Suprapubic skin (tissue), 3 donors: ENCODE data around the gene TIMP1.

Source experiments
- POLR2A ChIP-seq, 2 donors: fragments of 450-650 bp; IDR thresholded peaks; one replicate each; pipeline ENCODE4 v1.6.1; 2017; ENCODE audit warnings: antibody characterized with exemption in 2 of 2, mild to moderate bottlenecking in 2 of 2, moderate library complexity in 2 of 2
- TF ChIP-seq, protein P1 (sequence below), 2 donors: fragments of 200-600 bp in 1 of 2; fragments of 450-650 bp in 1 of 2; sonication (generic) in 1 of 2; IDR thresholded peaks; one replicate each; pipeline ENCODE4 v1.5.1; 2016 to 2019; ENCODE audit warnings: antibody characterized with exemption in 2 of 2, mild to moderate bottlenecking in 1 of 2, moderate library complexity in 1 of 2

- no peak for TF ChIP-seq POLR2A (IDR thresholded peaks at IDR 0.05)
- TF ChIP-seq, protein P1, sequence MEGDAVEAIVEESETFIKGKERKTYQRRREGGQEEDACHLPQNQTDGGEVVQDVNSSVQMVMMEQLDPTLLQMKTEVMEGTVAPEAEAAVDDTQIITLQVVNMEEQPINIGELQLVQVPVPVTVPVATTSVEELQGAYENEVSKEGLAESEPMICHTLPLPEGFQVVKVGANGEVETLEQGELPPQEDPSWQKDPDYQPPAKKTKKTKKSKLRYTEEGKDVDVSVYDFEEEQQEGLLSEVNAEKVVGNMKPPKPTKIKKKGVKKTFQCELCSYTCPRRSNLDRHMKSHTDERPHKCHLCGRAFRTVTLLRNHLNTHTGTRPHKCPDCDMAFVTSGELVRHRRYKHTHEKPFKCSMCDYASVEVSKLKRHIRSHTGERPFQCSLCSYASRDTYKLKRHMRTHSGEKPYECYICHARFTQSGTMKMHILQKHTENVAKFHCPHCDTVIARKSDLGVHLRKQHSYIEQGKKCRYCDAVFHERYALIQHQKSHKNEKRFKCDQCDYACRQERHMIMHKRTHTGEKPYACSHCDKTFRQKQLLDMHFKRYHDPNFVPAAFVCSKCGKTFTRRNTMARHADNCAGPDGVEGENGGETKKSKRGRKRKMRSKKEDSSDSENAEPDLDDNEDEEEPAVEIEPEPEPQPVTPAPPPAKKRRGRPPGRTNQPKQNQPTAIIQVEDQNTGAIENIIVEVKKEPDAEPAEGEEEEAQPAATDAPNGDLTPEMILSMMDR (IDR thresholded peaks at IDR 0.05), result no peak
Measured at GRCh38 chrX:47573341-47574075, 8.7 kb upstream of the TIMP1 start.
